Right lung (tissue), 5 donors: ENCODE data around the gene TXNIP. TPM values are rescaled to one million over a fixed set of nuclear protein-coding genes. Genes with fewer than 3 reads are reported as not detected.

Experiments used
- DNase-seq, 2 donors: peaks; one replicate each; pipeline ENCODE4 v3.0.0-alpha.2; 2013
- polyA plus RNA-seq, 5 donors: library from polyadenylated mRNA; unstranded; fragments of 120-200 nt; gene quantifications; one replicate each; pipeline versions ENCODE4 v1.2.1 to v1.2.3, GENCODE V29; 2013; ENCODE audit warnings: inconsistent platforms in 1 of 5, low replicate concordance in 1 of 5; ENCODE audit not compliant: insufficient read length in 5 of 5, insufficient read depth in 1 of 5

The TXNIP gene
- polyA plus RNA-seq, 5 donors, result 298 to 564 (median 375) TPM

- DNase-seq, result peak; percentile 90 to 94
Measured at GRCh38 chr1:145964328-145965118, 31.9 kb downstream of the TXNIP start, which contains the start of the genes ANKRD34A and POLR3GL. Gene ANKRD34A (minus strand): TSS chr1:145964575. CDS start chr1:145961759, 2,816 bp downstream. Gene POLR3GL (plus strand): TSS chr1:145964690. CDS start chr1:145974866, 10,176 bp downstream.

- no peak for DNase-seq
Measured at GRCh38 chr1:145963265-145964019, 32.9 kb downstream of the TXNIP start.

GRCh38 chr1:145962157-145963102, 33.9 kb downstream of the TXNIP start:
- no peak for DNase-seq

- no peak for DNase-seq
Measured at GRCh38 chr1:145961425-145962156, 34.8 kb downstream of the TXNIP start.

GRCh38 chr1:145961109-145961424, 35.3 kb downstream of the TXNIP start:
- DNase-seq, result no peak

GRCh38 chr1:145960468-145961108, 35.8 kb downstream of the TXNIP start:
- peak; percentile 82 to 88 for DNase-seq

GRCh38 chr1:145959957-145960467, 36.4 kb downstream of the TXNIP start:
- DNase-seq, result no peak

- no peak for DNase-seq
Measured at GRCh38 chr1:145959333-145959732, 37.0 kb downstream of the TXNIP start.

GRCh38 chr1:145958734-145959133, 37.6 kb downstream of the TXNIP start:
- no peak for DNase-seq

GRCh38 chr1:145957443-145958319, 38.7 kb downstream of the TXNIP start, which contains the start of gene LIX1L:
Gene LIX1L (minus strand): TSS chr1:145958017. CDS start chr1:145957927, 90 bp downstream.
- DNase-seq, result peak; percentile 95 to 96

- DNase-seq, result peak; percentile 18 to 64
Measured at GRCh38 chr1:145956781-145957442, 39.5 kb downstream of the TXNIP start.

GRCh38 chr1:145956361-145956760, 40.0 kb downstream of the TXNIP start:
- DNase-seq, result no peak

- DNase-seq, result no peak
Measured at GRCh38 chr1:145955436-145955835, 40.9 kb downstream of the TXNIP start.

GRCh38 chr1:145953861-145954260, 42.5 kb downstream of the TXNIP start:
- no peak for DNase-seq

- DNase-seq, result no peak
Measured at GRCh38 chr1:145952903-145953302, 43.5 kb downstream of the TXNIP start.

- DNase-seq, result no peak
Measured at GRCh38 chr1:145951526-145951925, 44.9 kb downstream of the TXNIP start.

GRCh38 chr1:145949219-145949618, 47.2 kb downstream of the TXNIP start:
- DNase-seq, result no peak

GRCh38 chr1:145947551-145947950, 48.8 kb downstream of the TXNIP start:
- no peak for DNase-seq
